Stimulated activated CD8-positive, alpha-beta memory T cell treated with anti-CD3 and anti-CD28 coated beads, Interleukin-7, amount 100 ng/mL, for 48 hours (primary cell): ENCODE measurements around the gene CDK8.
"Not testable (repeated sequence)": the region's sequence is repeated elsewhere in the genome, so short reads cannot be mapped to it uniquely, and the experiment has no call there.

Experiments
- DNase-seq, 2 donors: peaks; one replicate each; pipeline ENCODE4 v3.0.0-alpha.2; 2020; ENCODE audit warnings: low read depth in 1 of 2; ENCODE audit errors: extremely low read depth in 1 of 2

CDK8 gene

GRCh38 chr13:26252006-26252405 lies 1.9 kb upstream of the CDK8 start:
- DNase-seq, result not testable (repeated sequence)

- no peak for DNase-seq
Measured at GRCh38 chr13:26253262-26253786, 605 bp upstream of the CDK8 start.

GRCh38 chr13:26254583-26255111 lies 718 bp downstream of the CDK8 start:
- peak in 1 of 2 donors; percentile 15 for DNase-seq

GRCh38 chr13:26255115-26255514 lies 1.2 kb downstream of the CDK8 start:
- DNase-seq, result no peak

GRCh38 chr13:26255691-26256277 lies 1.9 kb downstream of the CDK8 start:
- no peak for DNase-seq

GRCh38 chr13:26257049-26257448 lies 3.1 kb downstream of the CDK8 start:
- no peak for DNase-seq

- no peak for DNase-seq
Measured at GRCh38 chr13:26259634-26260033, 5.7 kb downstream of the CDK8 start.

GRCh38 chr13:26262156-26262555 lies 8.2 kb downstream of the CDK8 start:
- no peak for DNase-seq

- no peak for DNase-seq
Measured at GRCh38 chr13:26266311-26266710, 12.4 kb downstream of the CDK8 start.

GRCh38 chr13:26270707-26271106 lies 16.8 kb downstream of the CDK8 start:
- DNase-seq, result no peak

GRCh38 chr13:26272621-26273020 lies 18.7 kb downstream of the CDK8 start:
- no peak for DNase-seq

- no peak for DNase-seq
Measured at GRCh38 chr13:26280295-26280694, 26.4 kb downstream of the CDK8 start.

GRCh38 chr13:26280822-26281221 lies 26.9 kb downstream of the CDK8 start:
- no peak for DNase-seq

GRCh38 chr13:26285911-26286310 lies 32.0 kb downstream of the CDK8 start:
- DNase-seq, result not testable (repeated sequence)

GRCh38 chr13:26288838-26289237 lies 34.9 kb downstream of the CDK8 start:
- not testable (repeated sequence) for DNase-seq

GRCh38 chr13:26295812-26296211 lies 41.9 kb downstream of the CDK8 start:
- no peak for DNase-seq

GRCh38 chr13:26299168-26299750 lies 45.3 kb downstream of the CDK8 start:
- no peak for DNase-seq

- DNase-seq, result peak in 1 of 2 donors; percentile 10
Measured at GRCh38 chr13:26300140-26300539, 46.2 kb downstream of the CDK8 start.

- no peak for DNase-seq
Measured at GRCh38 chr13:26305676-26306075, 51.7 kb downstream of the CDK8 start.

GRCh38 chr13:26307701-26308100 lies 53.8 kb downstream of the CDK8 start:
- DNase-seq, result no peak

GRCh38 chr13:26308250-26308649 lies 54.3 kb downstream of the CDK8 start:
- no peak for DNase-seq

GRCh38 chr13:26308836-26309235 lies 54.9 kb downstream of the CDK8 start:
- DNase-seq, result no peak
